Subcutaneous adipose tissue (tissue), 4 donors: ENCODE results near the gene ASAP2. TPM values are rescaled to one million over a fixed set of nuclear protein-coding genes. Genes with fewer than 3 reads are reported as not detected.

Experiments used
- total RNA-seq, 4 donors: library from RNA; depleted of rRNA; stranded (reverse); fragments of >200 nt; gene quantifications; one replicate each; pipeline ENCODE4 v1.1.0, GENCODE V29; 2016
- TF ChIP-seq, protein P1 (sequence below): fragments of 450-650 bp; IDR thresholded peaks from one replicate; pipeline ENCODE4 v1.5.1; 2016; ENCODE audit warnings: low read depth, mild to moderate bottlenecking, control low read depth, antibody characterized with exemption, moderate library complexity

ASAP2 gene
- total RNA-seq, 4 donors from 2014 or later = 25.2 to 44.3 (median 33.8) TPM

GRCh38 chr2:9385841-9386240, 179.2 kb downstream of the ASAP2 start:
- TF ChIP-seq, protein P1, sequence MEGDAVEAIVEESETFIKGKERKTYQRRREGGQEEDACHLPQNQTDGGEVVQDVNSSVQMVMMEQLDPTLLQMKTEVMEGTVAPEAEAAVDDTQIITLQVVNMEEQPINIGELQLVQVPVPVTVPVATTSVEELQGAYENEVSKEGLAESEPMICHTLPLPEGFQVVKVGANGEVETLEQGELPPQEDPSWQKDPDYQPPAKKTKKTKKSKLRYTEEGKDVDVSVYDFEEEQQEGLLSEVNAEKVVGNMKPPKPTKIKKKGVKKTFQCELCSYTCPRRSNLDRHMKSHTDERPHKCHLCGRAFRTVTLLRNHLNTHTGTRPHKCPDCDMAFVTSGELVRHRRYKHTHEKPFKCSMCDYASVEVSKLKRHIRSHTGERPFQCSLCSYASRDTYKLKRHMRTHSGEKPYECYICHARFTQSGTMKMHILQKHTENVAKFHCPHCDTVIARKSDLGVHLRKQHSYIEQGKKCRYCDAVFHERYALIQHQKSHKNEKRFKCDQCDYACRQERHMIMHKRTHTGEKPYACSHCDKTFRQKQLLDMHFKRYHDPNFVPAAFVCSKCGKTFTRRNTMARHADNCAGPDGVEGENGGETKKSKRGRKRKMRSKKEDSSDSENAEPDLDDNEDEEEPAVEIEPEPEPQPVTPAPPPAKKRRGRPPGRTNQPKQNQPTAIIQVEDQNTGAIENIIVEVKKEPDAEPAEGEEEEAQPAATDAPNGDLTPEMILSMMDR = no peak

GRCh38 chr2:9388199-9388681, 181.6 kb downstream of the ASAP2 start:
- TF ChIP-seq, protein P1 = no peak

DNA sequence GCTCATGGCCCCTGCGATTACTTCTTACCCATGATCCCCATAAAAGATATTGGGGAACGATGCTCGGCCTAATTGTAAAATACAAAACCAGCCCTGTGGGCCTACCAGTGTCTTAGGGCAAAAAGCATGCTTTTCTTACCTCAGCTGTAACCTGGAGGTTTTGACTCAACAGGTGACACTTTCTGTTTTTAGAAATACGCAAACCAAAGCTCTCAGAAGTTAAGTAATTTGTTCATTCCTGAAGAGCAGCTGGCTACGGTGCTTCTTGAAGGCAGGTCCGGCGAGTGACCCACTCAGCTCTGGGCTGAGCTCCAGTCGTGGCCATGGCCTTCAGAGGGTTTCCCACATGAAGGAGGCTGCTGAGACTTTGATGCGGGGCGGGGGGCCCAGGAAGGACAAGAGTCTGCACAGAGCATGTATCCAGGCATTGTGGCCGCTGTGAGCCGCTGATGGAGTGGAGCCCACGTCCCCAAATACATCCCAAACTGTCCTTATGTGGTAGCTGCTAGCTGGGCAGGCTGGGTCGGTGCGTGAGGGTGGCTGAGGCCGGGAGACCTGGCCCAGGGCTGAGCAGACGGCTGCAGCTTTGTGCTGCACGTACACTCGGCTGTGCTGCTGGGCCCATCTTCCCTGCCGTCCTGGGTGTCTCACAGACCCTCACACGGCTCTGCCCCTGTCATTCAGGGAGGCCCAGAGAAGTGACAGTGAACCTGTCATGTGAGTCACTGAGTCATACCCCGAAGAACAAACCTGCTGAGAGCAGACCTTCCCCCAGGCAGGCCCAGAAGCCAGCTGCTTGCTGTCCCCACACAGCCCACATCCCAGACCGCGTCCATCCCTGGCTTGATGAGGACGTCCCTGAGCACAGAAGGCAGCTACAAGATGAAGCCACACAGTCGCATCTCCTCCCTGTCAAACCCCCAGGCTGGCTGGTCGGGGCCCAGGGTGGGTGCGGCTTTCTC, 182.6 kb downstream of the ASAP2 start:
- TF ChIP-seq, protein P1 = no peak

- TF ChIP-seq, protein P1 = no peak
Observed at GRCh38 chr2:9390151-9390850, 183.7 kb downstream of the ASAP2 start.

DNA sequence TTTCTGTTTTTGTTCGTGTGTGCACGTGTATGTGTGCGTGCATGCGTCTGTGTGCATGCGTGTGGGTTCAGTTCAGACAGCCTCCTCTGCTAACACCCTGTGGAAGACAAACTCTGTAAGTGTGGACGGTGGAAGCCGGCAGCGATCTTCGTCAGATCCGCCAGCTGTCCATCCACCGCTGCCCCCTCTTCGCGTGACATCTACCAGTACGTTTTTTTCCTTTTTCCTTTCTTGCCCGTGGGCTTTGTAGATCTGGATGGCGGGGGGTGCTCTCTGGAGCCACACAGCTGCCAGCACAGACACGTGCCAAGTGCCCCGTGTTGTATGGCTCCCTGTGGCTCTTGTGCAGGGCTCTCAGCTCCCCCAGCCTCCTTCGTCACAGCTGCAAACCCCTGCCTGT, 184.4 kb downstream of the ASAP2 start:
- TF ChIP-seq, protein P1 = no peak

GRCh38 chr2:9391961-9392720, 185.5 kb downstream of the ASAP2 start:
- TF ChIP-seq, protein P1 = no peak
